ENCODE results near the gene IL1RN. TPM values are rescaled to one million over a fixed set of nuclear protein-coding genes. Genes with fewer than 3 reads are reported as not detected.

The IL1RN gene
- total and polyA plus RNA-seq, 2 of the 4 experiments (the other 2 are of a cell fraction), result not detected

DNA sequence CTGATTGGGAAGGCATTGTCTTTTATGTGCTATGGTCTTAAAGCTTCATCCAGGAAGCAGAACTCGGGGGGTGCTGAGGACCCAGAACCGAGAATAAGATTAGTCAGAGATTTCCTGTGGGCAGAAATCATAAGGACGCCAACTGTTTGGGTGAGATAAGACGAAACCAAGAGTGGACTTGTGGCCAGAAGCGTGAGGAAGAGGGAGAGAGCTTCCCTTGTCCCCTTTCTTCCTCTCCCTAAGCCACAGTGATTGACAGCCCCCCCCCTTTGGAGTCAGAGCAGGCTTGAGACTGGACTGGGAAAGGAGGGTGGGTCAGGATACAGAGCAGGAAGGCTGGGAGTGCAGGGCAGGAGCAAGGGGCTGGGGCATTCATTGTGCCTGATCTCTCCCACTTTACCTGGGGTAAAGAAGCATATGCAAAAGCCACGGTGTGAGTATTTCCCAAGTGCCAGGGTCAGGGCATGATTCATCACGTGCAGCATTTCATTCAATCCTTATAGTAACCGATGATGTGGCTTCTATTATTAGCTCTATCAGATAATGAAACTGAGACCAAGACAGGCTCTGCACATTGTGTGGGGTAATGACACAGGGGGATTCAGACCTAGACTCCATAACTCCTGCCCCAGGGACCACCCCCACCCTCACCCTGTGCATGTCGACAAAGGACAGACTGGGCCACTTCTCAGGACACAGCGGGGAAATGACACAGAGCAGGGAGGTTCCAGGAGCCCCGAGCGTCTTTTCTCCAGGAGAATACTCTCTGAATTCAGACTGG is 3.0 kb upstream of the IL1RN start:
- no peak overlapping the region for H2AK5ac ChIP-seq (ENCODE audit: low read depth, low read length)
- no peak for ATAC-seq (ENCODE audit: low read depth)
- no peak overlapping the region for H3K14ac ChIP-seq (replicated peaks; ENCODE audit: low read depth, low read length)
- DNase-seq, result peak; percentile 17
- no peak overlapping the region for H2BK120ac ChIP-seq (ENCODE audit: low read depth, low read length)
- no peak overlapping the region for H3K4ac ChIP-seq (ENCODE audit: low read depth, low read length)
- H3K9ac ChIP-seq (ENCODE audit: low read depth, low read length), result no peak overlapping the region
- H2BK15ac ChIP-seq (ENCODE audit: low read depth, low read length), result no peak overlapping the region
- H3K56ac ChIP-seq (ENCODE audit: extremely low read depth, insufficient read depth, low read length), result no peak overlapping the region
- no peak overlapping the region for H3K18ac ChIP-seq (ENCODE audit: low read depth, low read length)
- BruUV-seq (replicated peaks), result no TSS peak
- no peak overlapping the region for H3K23ac ChIP-seq (ENCODE audit: low read depth, low read length)
- no peak overlapping the region for H2BK5ac ChIP-seq (ENCODE audit: low read depth, low read length, poor library complexity, severe bottlenecking)
- POLR2A ChIA-PET (ENCODE audit: unreplicated experiment), result no interaction called here
- H3K27ac ChIP-seq (ENCODE audit: insufficient read depth, low read length), result no peak overlapping the region
- CTCF ChIA-PET, result no interaction called here
- in situ Hi-C loops (cut with MboI; ENCODE audit: low sequenced_read_pairs), result no loop called here
- no peaks in the 10 kb centered on the region for H3K9me1 ChIP-seq (ENCODE audit: insufficient read depth, low read length)
- dilution Hi-C loops (cut with HindIII; ENCODE audit: low sequenced_read_pairs, unreplicated experiment), result no loop called here
- H3K9me3 ChIP-seq (ENCODE audit: control insufficient read depth, insufficient read depth, low read length), result no peaks in the 10 kb centered on the region
- no peak overlapping the region for H3K4me2 ChIP-seq (ENCODE audit: low read depth, low read length)
- WGBS, 2 experiments (ENCODE audit: extremely low coverage in 2 of 2, insufficient read length in 1 of 2), result 20% methylated on average over 1 of the region's 12 CpGs; no CpG with 5 or more reads in 1 of the 2 experiments
- no peaks in the 10 kb centered on the region for H3K4me1 ChIP-seq (ENCODE audit: control insufficient read depth, insufficient read depth, low read length)
- H4K5ac ChIP-seq (ENCODE audit: low read depth, low read length), result no peak overlapping the region
- peaks cover 15% of the 10 kb centered on the region for H3K27me3 ChIP-seq (ENCODE audit: control insufficient read depth, insufficient read depth, low read length)
- H2AFZ ChIP-seq (replicated peaks; ENCODE audit: low read length, poor library complexity), result no peak overlapping the region
- no peaks in the 10 kb centered on the region for H3K36me3 ChIP-seq (ENCODE audit: control insufficient read depth, insufficient read depth, low read length)
- H4K91ac ChIP-seq (ENCODE audit: insufficient read depth, low read depth, low read length), result no peak overlapping the region
- no peak overlapping the region for H3K4me3 ChIP-seq (ENCODE audit: insufficient read depth, low read depth, low read length)
- no peaks in the 10 kb centered on the region for H4K20me1 ChIP-seq (ENCODE audit: insufficient read depth, low read length)
- H4K8ac ChIP-seq (ENCODE audit: low read depth in 2 of 2, low read length in 2 of 2), result no peak overlapping the region
- H3K79me1 ChIP-seq (ENCODE audit: low read depth in 1 of 2, low read length in 2 of 2), result no peaks in the 10 kb centered on the region
- no peak overlapping the region for H2BK20ac ChIP-seq (ENCODE audit: low read depth, low read length)
- no peak overlapping the region for H2AK9ac ChIP-seq (replicated peaks; ENCODE audit: low read depth, low read length, poor library complexity)
- TF ChIP-seq CHD1 (IDR thresholded peaks at IDR 0.05; ENCODE audit: low read depth, low read length) (no peak), BHLHE40 (IDR thresholded peaks at IDR 0.05; ENCODE audit: low read depth, low read length) (peak; percentile 67), RFX5 (IDR thresholded peaks at IDR 0.05; ENCODE audit: low read depth, low read length) (peak; percentile 69; the same call in 1 of the 2 replicates)
- TF ChIP-seq, protein P1, sequence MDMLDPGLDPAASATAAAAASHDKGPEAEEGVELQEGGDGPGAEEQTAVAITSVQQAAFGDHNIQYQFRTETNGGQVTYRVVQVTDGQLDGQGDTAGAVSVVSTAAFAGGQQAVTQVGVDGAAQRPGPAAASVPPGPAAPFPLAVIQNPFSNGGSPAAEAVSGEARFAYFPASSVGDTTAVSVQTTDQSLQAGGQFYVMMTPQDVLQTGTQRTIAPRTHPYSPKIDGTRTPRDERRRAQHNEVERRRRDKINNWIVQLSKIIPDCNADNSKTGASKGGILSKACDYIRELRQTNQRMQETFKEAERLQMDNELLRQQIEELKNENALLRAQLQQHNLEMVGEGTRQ (IDR thresholded peaks at IDR 0.05; ENCODE audit: low read depth, low read length), result peak; percentile 36; the same call in 1 of the 2 replicates
- intact Hi-C loops (cut with micrococcal nuclease), result no loop called here

All from IMR-90 (cell line).